Stimulated activated CD4-positive, alpha-beta T cell treated with anti-CD3 and anti-CD28 coated beads, Interleukin-2, amount 100 ng/mL, for 24 hours (primary cell): ENCODE data around the gene CHRM1.
A peak's percentile ranks its signal among the peaks of the same experiment; 100 is the strongest.

ENCODE experiments used
- DNase-seq, 2 donors: peaks; one replicate each; pipeline ENCODE4 v3.0.0-alpha.2; 2020

Gene CHRM1

DNA sequence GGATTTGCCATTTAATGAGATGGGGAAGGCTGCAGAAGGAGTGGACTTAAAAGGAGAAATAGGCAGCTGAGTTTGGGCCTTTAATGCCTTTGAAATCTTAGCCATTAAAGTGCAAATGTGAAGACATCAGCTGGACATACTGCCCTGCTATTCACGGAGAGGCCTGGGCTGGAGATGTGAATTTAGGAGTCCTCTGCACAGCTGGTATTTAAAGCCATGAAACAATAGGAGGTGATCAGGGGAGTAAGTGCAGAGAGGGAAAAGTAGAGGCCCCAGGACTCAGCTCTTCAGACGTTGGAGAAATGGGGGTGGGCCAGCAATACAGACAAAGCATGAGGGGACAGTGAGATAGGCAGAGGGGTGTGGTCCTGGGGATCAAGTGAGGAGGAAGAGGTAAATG, 23.9 kb downstream of the CHRM1 start:
- DNase-seq, result no peak

DNA sequence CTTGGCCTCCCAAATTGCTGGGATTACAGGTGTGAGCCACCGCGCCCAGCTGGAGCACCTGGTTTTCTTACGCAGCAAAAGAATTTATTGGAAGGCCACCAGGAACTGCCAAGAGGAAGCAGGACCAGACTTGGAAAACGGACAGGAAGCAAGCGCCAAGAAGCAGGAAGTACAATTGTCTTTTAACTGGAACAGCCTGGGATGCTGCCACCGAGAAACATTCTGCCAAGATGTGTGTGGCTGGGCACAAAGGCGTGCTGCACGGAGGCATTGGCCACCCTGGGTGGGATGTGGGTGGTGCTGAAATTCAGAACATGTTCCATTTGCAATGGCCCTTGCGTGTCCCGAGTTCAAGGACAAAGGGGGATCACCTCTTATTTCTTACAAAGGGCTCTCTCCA, 25.1 kb downstream of the CHRM1 start:
- no peak for DNase-seq

DNA sequence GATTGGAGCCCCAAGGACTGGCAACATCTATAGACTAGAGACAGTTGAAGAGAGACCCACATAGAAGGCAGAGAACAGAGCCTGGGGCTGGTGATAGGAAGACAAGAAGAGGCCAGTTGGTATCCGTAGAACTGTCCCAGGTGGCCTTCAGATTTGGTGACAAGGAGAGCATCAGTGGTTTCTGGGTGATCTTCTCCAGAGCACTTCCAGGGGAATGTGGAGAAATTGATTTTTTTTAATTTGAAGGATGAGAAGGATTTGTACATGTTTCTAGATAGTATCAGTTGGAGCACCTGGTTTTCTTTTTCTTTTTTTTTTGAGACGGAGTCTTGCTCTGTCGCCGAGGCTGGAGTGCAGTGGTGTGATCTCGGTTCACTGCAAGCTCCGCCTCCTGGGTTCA, 25.7 kb downstream of the CHRM1 start:
- no peak for DNase-seq

DNA sequence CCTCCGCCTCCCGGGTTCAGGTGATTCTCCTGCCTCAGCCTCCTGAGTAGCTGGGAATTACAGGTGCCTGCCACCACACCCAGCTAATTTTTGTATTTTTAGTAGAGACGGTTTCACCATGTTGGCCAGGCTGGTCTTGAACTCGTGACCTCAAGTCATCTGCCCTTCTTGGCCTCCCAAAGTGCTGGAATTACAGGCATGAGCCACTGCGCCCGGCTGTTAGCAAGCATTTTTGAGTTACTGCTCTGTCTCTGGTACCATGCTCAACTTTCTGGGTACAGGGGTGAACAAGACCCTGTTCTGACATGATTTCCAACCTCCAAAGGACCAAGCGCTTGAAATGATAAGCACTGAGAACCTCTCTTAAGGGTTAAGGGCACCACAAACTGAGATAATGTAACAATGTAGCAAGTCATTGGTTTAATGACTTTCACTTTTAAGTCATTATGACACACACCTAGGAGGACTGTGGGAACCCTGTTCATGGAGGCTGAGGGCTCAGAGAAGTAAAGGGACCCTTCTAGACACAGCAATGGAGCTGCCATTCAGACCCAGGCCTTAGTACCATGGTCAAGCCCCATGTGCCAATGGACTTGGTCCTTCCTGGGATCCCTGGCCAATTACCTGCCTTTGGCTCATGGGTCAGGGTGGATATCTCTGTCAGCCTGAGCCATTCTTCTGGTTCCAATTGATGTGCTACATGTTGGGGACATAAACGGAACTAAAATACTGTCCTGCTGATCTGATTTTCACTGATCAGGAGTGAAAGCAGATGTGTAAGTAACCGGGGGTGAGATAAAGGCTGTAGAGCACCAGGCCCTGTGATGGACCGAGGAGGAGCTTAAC, 28.9 kb downstream of the CHRM1 start:
- no peak for DNase-seq

DNA sequence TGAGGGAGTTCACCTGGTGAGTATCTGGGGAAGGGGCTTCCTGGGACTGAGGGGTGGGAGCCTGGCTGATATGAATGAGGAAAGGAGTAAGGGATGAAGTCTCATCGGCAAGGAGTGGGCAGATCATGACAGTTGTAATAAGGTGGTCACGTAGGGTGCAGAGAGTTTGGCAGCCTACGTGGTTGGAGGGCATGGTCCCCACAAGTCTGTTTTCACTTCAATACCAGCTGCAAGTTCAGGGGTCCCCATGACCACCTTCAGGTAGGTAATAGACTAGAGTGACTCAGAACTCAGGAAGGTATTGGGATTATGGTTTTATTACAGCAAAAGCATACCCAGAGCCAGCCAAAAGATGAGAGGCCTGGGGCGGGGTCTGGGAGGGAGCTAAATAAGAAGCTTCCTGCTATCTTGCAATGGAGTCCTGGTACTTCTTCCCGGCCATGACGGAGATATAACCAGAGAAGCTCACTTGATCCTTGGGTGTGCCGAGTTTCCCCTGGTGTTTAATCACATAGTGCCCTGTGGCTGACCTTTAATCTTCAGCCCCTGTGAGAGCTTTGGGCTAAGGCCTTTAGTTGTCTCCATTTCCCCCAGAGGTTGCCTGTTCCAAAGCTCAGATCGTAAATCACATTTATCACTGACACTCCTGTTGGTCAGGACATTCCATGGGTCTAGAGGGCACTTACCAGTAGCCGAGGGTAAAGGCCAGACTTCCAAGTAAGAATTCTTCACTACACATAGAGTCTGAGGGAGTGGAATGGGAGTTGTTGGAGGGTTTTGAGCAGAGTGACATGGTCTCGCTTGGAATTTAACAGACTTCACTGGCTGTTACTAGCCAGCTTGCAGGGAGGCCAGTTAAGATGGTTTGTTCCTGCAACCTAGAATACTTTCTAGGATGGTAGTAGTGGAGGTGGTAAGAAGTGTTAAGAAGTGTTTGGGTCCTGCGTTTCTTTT, 31.4 kb downstream of the CHRM1 start:
- DNase-seq, result peak in 1 of 2 donors; percentile 31

DNA sequence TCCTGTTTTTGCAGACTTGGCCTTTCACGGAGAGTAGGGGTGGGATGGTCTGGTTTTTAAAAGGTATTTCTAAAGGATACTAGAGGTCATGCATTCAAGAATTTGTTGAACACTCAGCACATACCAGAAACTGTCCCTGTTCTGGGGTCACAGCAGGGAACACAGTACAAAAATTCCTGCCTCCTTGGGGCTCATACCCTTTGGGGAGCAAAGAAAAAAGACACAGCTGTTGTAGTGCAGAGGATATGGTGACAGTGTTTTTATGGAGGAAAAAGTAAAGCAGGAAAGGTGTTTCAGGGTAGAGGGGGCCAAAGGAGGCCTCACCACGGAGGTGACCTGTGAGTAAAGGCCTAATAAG, 32.1 kb downstream of the CHRM1 start:
- DNase-seq, result no peak

DNA sequence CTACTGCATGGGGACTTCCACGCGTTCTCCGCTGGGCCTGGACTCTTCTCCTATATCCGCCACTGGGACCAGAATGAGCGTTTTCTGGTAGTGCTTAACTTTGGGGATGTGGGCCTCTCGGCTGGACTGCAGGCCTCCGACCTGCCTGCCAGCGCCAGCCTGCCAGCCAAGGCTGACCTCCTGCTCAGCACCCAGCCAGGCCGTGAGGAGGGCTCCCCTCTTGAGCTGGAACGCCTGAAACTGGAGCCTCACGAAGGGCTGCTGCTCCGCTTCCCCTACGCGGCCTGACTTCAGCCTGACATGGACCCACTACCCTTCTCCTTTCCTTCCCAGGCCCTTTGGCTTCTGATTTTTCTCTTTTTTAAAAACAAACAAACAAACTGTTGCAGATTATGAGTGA, 32.8 kb downstream of the CHRM1 start:
- no peak for DNase-seq

DNA sequence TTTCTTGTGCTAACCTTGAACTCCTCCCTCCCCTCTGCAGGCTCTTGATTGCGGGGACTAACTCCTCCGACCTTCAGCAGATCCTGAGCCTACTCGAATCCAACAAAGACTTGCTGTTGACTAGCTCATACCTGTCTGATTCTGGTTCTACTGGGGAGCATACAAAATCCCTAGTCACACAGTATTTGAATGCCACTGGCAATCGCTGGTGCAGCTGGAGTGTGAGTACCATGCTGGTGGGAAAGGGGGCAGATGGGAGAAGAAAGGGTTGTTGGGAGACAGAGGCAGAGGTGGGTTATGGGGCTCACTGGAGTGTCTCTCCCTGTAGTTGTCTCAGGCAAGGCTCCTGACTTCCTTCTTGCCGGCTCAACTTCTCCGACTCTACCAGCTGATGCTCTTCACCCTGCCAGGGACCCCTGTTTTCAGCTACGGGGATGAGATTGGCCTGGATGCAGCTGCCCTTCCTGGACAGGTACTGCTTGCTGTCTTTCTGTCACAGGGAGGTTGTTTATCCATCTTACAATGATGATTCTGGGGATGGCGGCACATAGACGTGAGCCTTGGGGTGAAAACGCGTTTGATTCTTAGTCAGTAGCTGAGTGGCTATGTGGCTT, 35.9 kb downstream of the CHRM1 start:
- no peak for DNase-seq

DNA sequence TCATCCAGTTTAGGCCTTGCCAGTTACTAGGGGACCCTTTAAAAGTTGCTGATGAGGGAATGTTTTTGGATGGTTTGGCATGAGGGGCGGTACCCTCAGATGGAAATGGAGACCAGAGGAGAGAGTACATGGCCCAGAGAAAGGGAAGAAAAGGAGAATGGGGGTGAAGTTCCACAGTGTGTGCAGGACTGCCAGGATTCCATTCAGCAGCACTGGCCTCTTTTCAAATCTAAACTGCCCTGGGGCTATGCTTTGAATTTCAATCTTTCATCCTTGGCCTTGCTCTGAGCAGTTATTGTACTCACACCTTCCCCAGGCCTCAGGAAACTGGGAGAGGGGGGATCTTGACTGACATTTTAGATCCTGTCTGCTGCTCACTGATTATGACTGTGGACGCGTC, 37.5 kb downstream of the CHRM1 start:
- no peak for DNase-seq

DNA sequence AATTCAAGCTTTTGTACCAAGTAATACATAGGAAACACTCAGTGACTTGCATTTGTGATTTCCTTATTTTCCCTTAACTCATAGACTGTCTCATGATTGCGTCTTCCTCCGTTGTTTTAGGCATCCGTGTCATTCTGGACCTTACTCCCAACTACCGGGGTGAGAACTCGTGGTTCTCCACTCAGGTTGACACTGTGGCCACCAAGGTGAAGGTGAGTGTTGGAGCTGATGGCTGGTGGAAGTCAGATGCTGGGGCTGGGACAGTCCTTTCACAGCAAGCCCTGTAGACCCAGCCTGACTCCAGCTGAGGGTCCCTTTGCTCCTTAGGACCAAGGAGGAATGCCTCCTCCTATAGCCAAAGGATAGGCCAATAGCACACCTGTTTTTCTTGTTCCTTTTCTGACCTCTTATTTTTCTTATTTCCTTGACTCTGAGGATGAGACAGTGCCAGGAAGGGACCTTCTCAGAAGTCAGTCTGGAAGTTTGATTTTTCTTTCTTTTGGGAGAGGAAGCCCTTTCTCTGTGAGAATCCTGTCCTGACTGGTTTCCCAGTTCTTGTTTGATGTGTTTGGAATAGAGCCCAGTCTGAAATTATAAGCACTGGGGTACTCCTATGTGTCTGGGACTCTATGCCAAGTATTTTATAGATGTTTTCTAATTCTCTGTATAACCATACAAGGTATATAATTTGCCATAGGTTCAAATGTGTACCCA, 38.2 kb downstream of the CHRM1 start:
- no peak for DNase-seq

DNA sequence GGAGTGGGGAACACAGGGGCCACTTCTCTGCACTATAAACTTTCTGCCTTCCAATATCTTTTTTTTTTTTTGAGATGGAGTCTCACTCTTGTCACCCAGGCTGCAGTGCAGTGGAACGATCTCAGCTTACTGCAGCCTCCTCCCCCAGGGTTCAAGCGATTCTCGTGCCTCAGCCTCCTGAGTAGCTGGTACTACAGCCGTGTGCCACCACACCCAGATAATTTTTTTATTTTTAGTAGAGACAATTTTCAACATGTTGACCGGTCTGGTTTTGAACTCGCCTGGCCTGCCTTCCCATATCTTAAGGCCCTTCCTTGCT, 38.8 kb downstream of the CHRM1 start:
- no peak for DNase-seq

DNA sequence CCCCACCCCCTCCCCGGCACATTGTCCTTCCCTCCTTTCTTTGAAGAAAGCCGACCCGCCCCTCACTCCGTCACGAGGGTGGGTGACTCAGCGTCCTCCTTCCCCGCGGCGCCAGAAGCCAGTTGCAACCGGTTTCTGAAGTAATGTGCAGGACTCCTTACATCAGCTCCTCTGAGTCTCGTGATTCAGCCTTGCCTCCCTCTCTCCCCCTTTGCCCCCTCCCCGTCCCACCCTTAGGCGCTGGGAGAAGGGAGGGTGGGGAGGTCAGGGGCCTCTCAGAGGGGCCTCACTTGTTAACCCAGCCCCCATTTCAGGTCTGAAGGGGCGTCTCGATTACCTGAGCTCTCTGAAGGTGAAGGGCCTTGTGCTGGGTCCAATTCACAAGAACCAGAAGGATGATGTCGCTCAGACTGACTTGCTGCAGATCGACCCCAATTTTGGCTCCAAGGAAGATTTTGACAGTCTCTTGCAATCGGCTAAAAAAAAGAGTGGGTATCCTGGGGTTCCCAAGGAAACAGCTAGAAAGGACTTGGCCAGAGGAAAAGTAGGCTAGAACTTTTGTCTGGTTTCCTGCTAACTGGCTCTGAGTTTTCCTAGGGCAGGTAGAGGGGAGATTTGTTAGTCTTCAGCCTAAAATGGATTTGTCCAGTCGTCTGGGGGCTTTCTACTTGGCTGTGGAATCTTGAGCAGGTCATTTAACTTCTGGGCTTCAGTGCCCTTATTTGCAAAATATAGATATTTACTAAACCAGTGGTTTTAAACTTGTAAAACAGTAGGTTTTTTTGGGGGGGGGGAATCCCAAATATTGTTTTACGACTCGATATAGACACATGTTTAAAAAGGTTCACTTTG, 39.4 kb downstream of the CHRM1 start:
- peak; percentile 94 to 95 for DNase-seq

DNA sequence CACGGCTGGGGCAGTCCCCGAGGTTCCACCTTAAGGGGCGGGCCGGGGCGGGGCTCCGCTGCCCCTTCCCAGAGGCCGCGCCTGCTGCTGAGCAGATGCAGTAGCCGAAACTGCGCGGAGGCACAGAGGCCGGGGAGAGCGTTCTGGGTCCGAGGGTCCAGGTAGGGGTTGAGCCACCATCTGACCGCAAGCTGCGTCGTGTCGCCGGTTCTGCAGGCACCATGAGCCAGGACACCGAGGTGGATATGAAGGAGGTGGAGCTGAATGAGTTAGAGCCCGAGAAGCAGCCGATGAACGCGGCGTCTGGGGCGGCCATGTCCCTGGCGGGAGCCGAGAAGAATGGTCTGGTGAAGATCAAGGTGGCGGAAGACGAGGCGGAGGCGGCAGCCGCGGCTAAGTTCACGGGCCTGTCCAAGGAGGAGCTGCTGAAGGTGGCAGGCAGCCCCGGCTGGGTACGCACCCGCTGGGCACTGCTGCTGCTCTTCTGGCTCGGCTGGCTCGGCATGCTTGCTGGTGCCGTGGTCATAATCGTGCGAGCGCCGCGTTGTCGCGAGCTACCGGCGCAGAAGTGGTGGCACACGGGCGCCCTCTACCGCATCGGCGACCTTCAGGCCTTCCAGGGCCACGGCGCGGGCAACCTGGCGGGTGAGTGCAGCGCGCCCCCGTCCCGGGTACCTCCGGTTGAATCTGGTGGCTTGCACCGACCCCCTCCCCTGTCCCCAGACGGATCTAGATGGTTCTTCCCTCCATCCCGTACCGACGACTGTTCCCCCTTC, 40.2 kb downstream of the CHRM1 start, which contains the start of gene SLC3A2:
TSS of gene SLC3A2 (plus strand) at position 94 of the 776 bp plus-strand sequence. CDS start at position 222, 128 bp downstream.
- DNase-seq, result peak; percentile 86 to 88

DNA sequence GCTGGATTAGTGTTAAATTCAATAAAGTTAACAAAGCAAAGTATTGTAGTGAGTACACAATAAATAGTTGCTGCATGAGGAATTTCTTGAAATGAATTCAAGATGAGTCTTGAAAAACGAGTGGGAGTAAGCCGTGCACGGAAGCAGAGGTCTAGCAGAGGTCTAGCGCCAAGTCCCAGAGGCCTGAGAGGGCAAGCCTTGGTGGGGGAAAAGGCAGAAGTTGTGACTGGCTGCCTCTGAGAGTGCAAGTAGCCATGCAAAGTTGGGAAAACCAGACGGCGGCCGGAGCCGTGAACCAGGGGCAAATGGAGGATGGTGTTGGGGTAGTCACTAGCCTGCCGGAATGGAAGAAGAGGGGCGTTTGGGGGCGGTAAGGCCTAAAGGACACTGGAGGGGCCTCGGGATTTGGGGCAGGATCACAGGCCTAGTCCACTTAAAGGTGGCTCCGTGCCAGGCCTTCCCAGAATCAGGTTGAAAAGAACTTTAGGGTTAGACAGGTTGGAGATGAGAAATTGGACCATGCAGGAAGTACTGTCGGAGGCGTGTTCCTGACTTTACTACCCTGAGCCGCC, 40.8 kb downstream of the CHRM1 start:
- peak; percentile 48 to 57 for DNase-seq

DNA sequence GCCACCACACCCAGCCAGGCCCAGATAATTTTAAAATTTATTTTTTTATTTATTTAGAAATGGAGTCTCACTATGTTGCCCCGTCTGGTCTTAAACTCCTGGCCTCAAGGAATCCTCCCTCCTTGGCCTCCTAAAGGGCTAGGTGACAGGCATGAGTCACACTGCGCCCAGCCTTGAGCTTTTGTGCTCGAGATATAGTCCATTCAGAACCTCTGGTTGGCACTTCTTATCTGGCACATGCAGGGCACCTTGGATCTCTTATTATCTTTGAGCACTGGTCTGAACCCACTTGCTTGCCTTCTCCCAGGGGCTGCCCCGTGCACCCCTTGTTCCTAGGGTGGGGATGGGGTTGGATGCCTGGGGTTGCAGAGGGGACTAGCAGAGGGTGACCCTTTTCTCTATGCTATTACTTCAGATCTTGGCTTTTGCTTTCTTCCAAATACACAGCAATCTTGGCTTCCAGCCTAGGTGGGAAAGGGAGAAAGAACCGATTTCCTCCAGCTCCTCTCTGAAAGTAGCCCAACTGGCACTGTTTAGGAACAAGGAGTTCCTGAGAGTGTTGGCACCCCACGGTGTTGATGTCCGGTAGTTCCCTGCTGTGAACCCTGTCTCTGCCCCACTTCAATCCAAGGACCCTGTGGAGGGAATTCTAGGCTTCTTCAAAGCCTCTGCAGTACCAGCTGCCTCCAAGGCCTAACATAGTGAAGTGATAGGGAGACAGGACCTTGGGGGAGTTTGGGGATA, 41.8 kb downstream of the CHRM1 start:
- DNase-seq, result no peak

DNA sequence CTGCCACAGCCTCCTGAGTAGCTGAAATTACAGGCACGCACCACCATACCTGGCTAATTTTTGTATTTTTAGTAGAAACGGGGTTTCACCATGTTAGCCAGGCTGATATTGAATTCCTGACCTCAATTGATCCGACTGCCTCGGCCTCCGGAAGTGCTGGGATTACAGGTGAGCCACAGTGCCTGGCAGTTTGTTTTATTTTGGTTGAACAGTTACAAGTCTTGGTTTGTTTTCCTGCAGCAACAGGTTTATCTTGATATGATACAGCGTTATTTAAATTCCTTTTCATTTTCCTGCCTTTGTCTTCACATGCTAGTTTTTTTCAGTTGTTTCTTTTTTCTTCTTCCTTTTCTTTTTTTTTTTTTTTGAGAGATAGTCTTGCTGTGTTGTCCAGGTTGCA, 44.5 kb downstream of the CHRM1 start:
- DNase-seq, result no peak

DNA sequence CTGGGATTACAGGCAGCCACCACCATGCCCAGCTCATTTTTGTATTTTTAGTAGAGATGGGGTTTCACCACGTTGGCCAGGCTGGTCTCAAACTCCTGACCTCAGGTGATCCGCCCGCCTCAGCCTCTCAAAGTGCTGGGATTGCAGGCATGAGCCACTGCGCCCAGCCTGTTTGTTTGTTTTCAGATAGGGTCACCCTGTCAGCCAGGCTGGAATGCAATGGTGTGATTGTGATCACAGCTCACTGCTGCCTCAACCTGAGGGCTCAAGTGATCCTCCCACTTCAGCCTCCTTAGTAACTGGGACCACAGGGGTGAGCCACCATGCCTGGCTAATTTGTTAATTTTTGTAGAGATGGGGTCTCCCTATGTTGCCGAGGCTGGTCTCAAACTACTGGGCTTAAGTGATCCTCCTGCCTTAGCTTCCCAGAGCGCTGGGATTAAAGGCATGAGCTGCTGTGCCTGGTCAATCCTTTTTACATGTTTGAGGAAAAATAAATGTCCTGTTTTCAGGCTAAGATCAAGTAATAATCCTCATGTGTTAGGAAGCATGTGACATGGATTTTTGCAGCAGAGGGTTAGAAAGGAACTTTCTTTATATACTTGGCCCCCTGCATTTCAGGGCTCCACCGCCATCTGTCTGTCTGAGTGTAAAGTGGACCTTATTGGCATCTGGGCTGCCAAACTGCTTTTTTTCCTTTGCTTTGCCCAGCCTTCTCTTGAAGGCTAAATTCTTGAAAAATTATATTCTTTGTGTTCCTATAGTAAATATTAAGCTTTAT, 45.3 kb downstream of the CHRM1 start:
- no peak for DNase-seq

DNA sequence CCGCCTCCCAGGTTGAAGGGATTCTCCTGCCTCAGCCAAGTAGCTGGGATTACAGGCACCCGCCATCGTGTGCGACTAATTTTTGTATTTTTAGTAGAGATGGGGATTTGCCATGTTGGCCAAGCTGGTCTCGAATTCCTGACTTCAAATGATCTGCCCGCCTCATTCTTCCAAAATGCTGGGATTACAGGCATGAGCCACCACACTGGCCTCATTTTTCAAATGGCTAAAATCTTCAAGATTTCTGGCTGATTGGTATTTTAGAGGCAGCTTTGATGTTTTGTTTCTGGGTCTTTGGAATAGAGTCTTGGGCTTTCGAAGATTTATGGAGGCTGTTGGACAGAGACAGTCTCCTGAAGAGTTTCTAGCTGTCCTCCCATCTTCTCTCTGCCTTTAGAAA, 46.3 kb downstream of the CHRM1 start:
- no peak for DNase-seq

DNA sequence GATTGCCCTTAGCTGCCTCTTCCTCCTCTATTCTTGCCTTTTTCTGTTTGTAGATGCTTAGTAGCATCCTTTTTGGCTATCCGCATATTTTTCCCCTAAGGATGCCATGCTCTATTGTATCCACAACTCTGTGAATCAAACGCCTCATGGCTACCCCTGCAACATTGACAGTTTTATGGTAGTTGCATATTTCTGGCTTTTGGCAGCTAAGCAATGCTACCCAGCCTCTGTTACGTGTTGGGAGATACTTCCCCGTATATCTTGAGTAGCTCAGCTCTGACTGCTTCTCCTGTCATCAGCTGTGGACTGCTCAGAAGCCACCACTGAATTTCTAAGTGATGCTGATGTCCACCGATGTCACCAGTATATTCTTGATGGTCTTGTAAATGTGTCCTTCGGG, 55.5 kb downstream of the CHRM1 start:
- DNase-seq, result no peak
